Measurements from ENCODE around the gene SWT1. TPM values are rescaled to one million over a fixed set of nuclear protein-coding genes. Genes with fewer than 3 reads are reported as not detected.

SWT1 gene
- total RNA-seq, 1 experiment from 2014 or later = 2.7 TPM

DNA sequence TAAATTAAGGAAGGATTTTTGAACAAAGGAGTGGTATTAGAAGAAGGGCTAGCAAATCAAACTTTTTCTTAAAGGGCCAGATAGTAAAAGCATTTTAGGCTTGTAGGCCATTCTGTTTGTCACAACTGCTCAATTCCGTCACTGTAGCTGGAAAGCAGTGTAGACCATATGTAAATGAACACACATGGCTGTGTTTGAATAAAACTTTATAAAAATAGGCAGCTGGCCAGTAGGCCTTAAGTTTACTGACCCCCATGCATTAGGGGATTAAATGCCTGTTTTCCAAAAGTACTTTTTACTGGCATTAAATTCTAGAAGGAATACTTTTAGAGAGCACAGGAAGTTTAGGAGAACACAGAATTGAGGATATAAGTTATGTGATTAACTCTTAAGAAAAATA, 151.2 kb downstream of the SWT1 start:
- intact Hi-C loops (cut with micrococcal nuclease; ENCODE audit: unreplicated experiment) = no loop called here
- no peak overlapping the region for H3K27ac Mint-ChIP-seq (ENCODE audit: unreplicated experiment)
- no peak overlapping the region for H3K4me3 Mint-ChIP-seq (ENCODE audit: unreplicated experiment)

DNA sequence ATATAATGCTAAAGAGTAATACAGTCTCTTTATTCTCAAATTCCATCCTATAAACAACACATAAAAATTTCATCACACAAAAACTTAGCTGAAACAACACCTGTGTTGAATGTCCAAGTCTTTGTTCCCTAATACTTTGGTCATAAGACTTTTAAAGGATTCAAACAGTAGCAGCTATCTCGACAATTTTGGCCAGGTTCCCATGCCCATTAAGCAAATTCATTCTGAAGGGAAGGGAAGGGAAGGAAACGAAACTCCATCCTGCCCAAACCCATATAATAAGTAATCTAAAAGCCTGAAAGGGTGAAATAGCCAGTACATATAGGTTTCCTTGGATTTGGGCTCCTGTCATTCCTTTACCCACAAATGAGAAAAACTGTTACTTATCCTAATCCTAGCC, 152.6 kb downstream of the SWT1 start:
- peaks cover 13% of the 10 kb centered on the region for H3K4me1 Mint-ChIP-seq (ENCODE audit: low read depth, unreplicated experiment)
- H3K27me3 Mint-ChIP-seq (ENCODE audit: insufficient read depth, unreplicated experiment) = no peaks in the 10 kb centered on the region
- peaks cover 3% of the 10 kb centered on the region for H3K36me3 ChIP-seq (ENCODE audit: control insufficient read depth, insufficient read depth, low read length)
- ChIA-PET CTCF (no interaction called here), POLR2A (no interaction called here)
- no peaks in the 10 kb centered on the region for H3K9me3 Mint-ChIP-seq (ENCODE audit: unreplicated experiment)
- intact Hi-C loops (cut with micrococcal nuclease; ENCODE audit: unreplicated experiment) = no loop called here
- no peak overlapping the region for H3K27ac Mint-ChIP-seq (ENCODE audit: unreplicated experiment)
- H3K9me3 ChIP-seq = no peaks in the 10 kb centered on the region
- H3K4me3 ChIP-seq (ENCODE audit: low read depth, low read length) = no peak overlapping the region
- H3K4me1 ChIP-seq = peaks cover 10% of the 10 kb centered on the region; the same call in 1 of the 2 replicates
- BruUV-seq (replicated peaks) = no TSS peak
- no peak for DNase-seq
- TF ChIP-seq, protein P1, sequence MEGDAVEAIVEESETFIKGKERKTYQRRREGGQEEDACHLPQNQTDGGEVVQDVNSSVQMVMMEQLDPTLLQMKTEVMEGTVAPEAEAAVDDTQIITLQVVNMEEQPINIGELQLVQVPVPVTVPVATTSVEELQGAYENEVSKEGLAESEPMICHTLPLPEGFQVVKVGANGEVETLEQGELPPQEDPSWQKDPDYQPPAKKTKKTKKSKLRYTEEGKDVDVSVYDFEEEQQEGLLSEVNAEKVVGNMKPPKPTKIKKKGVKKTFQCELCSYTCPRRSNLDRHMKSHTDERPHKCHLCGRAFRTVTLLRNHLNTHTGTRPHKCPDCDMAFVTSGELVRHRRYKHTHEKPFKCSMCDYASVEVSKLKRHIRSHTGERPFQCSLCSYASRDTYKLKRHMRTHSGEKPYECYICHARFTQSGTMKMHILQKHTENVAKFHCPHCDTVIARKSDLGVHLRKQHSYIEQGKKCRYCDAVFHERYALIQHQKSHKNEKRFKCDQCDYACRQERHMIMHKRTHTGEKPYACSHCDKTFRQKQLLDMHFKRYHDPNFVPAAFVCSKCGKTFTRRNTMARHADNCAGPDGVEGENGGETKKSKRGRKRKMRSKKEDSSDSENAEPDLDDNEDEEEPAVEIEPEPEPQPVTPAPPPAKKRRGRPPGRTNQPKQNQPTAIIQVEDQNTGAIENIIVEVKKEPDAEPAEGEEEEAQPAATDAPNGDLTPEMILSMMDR (IDR thresholded peaks at IDR 0.05; ENCODE audit: insufficient read depth in 1 of 2, low read depth in 1 of 2, low read length in 1 of 2, severe bottlenecking in 1 of 2, unreplicated experiment in 1 of 2) = no peak
- H3K36me3 Mint-ChIP-seq (ENCODE audit: insufficient read depth, unreplicated experiment) = peaks cover 56% of the 10 kb centered on the region
- no peak overlapping the region for H3K4me3 Mint-ChIP-seq (ENCODE audit: unreplicated experiment)
- no peaks in the 10 kb centered on the region for H3K27me3 ChIP-seq (replicated peaks; ENCODE audit: control insufficient read depth, insufficient read depth, low read length)

More for the DNA sequence above, 151.2 kb downstream of the SWT1 start:
- TF ChIP-seq, protein P1 (IDR thresholded peaks at IDR 0.05; ENCODE audit: insufficient read depth in 1 of 2, low read depth in 1 of 2, low read length in 1 of 2, severe bottlenecking in 1 of 2, unreplicated experiment in 1 of 2) = no peak
- Mint-ChIP-seq H3K27me3 (ENCODE audit: insufficient read depth, unreplicated experiment) (no peaks in the 10 kb centered on the region), H3K4me1 (ENCODE audit: low read depth, unreplicated experiment) (peaks cover 7% of the 10 kb centered on the region), H3K36me3 (ENCODE audit: insufficient read depth, unreplicated experiment) (peaks cover 69% of the 10 kb centered on the region), H3K9me3 (ENCODE audit: unreplicated experiment) (no peaks in the 10 kb centered on the region)
- no peak for DNase-seq
- ChIA-PET CTCF (no interaction called here), POLR2A (no interaction called here)
- Histone ChIP-seq H3K9me3 (no peaks in the 10 kb centered on the region), H3K36me3 (ENCODE audit: control insufficient read depth, insufficient read depth, low read length) (peaks cover 3% of the 10 kb centered on the region), H3K27me3 (replicated peaks; ENCODE audit: control insufficient read depth, insufficient read depth, low read length) (no peaks in the 10 kb centered on the region), H3K4me1 (no peaks in the 10 kb centered on the region), H3K4me3 (ENCODE audit: low read depth, low read length) (no peak overlapping the region)
- no TSS peak for BruUV-seq (replicated peaks)

DNA sequence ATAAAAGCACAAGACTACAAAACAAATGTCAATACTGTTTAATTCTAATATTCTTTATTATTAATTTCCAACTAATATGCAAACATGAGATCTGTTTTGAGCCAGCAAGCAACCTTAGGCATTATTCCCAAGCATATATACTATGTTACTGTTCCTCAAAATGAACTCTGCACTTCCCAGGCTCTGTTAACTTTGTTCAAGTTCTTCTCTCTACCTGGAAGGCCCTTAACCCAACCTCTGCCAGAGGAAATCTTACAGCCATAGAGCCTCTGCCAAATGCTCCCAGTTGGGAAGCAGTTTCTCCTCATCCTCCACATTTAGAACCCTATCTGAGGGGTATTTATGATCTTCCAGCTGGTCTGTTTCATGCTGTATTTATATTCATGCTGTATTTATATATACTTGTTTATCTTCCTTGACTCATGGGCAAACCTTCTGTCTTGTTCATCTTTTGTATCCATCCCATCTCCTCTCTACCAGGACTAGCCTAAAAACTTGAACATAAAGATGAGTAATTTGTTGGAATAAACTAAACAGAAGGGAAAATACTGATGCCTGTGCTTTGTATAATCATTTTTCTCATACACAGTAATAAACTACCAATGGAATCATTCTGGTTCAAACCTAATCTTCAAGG, 154.7 kb downstream of the SWT1 start:
- peaks cover 17% of the 10 kb centered on the region for H3K4me1 Mint-ChIP-seq (ENCODE audit: low read depth, unreplicated experiment)
- H3K27ac Mint-ChIP-seq (ENCODE audit: unreplicated experiment) = no peak overlapping the region
- ChIA-PET CTCF (no interaction called here), POLR2A (no interaction called here)
- no peaks in the 10 kb centered on the region for H3K9me3 ChIP-seq
- no peak overlapping the region for H3K4me3 Mint-ChIP-seq (ENCODE audit: unreplicated experiment)
- no peak for DNase-seq
- H3K9me3 Mint-ChIP-seq (ENCODE audit: unreplicated experiment) = no peaks in the 10 kb centered on the region
- TF ChIP-seq, protein P1 (IDR thresholded peaks at IDR 0.05; ENCODE audit: insufficient read depth in 1 of 2, low read depth in 1 of 2, low read length in 1 of 2, severe bottlenecking in 1 of 2, unreplicated experiment in 1 of 2) = no peak
- peaks cover 47% of the 10 kb centered on the region for H3K36me3 Mint-ChIP-seq (ENCODE audit: insufficient read depth, unreplicated experiment)
- intact Hi-C loops (cut with micrococcal nuclease; ENCODE audit: unreplicated experiment) = loop anchor here (10.0 kb wide), 1 partner anchor 107 kb away; no protein-coding TSS in a partner anchor
- no TSS peak for BruUV-seq (replicated peaks)
- H3K4me3 ChIP-seq (ENCODE audit: low read depth, low read length) = no peak overlapping the region
- no peaks in the 10 kb centered on the region for H3K27me3 ChIP-seq (replicated peaks; ENCODE audit: control insufficient read depth, insufficient read depth, low read length)
- H3K36me3 ChIP-seq (ENCODE audit: control insufficient read depth, insufficient read depth, low read length) = peaks cover 3% of the 10 kb centered on the region
- peaks cover 16% of the 10 kb centered on the region; the same call in 1 of the 2 replicates for H3K4me1 ChIP-seq
- H3K27me3 Mint-ChIP-seq (ENCODE audit: insufficient read depth, unreplicated experiment) = no peaks in the 10 kb centered on the region

All from Caco-2 (cell line).